Measurements from ENCODE around the gene IL17RE.

IL17RE gene

GRCh38 chr3:9955611-9956352 lies 53.1 kb downstream of the IL17RE start:
- no peak for DNase-seq

GRCh38 chr3:9957214-9957613 lies 54.6 kb downstream of the IL17RE start:
- peak in 3 of 4 experiments; percentile 17 to 44 (median 31) for DNase-seq

GRCh38 chr3:9965200-9965875 lies 62.7 kb downstream of the IL17RE start:
- DNase-seq, result no peak
